PC-9 (cell line): Measurements from ENCODE around the gene MINDY4B. TPM values are rescaled to one million over a fixed set of nuclear protein-coding genes. Genes with fewer than 3 reads are reported as not detected.

ENCODE experiments used
- BruUV-seq: library from RNA; stranded (reverse); fragments of 400-500 nt; replicated peaks from 2 replicates; lab custom pipeline; 2021; lab: Mats Ljungman, UMichigan
- CTCF ChIA-PET: fragments of 300-600 bp; sonication (Branson Sonifier 250); formaldehyde crosslinking; loops from one replicate; lab custom pipeline; 2022; ENCODE audit warnings: antibody characterized with exemption; lab: Charles Lee
- POLR2A ChIA-PET: fragments of 300-600 bp; sonication (Branson Sonifier 250); formaldehyde crosslinking; loops from one replicate; lab custom pipeline; 2022; ENCODE audit warnings: antibody characterized with exemption; ENCODE audit not compliant: unreplicated experiment; lab: Charles Lee
- DNase-seq, 2 experiments: peaks; one replicate each; pipeline versions ENCODE4 v3.0.0 to v3.0.0-alpha.2; 2015 to 2022; ENCODE audit warnings: mixed read lengths in 1 of 2
- H2AFZ ChIP-seq: fragments of 200-600 bp; sonication (generic); 2 replicates; pipeline ENCODE4 v1.8.1; 2017; ENCODE audit warnings: antibody characterized with exemption
- H3F3A ChIP-seq: fragments of 200-600 bp; sonication (generic); 2 replicates; pipeline ENCODE4 v1.8.1; 2017; ENCODE audit warnings: antibody characterized with exemption, mild to moderate bottlenecking, low read depth; ENCODE audit not compliant: insufficient read depth
- H3K27ac ChIP-seq: fragments of 200-600 bp; sonication (generic); 2 replicates; pipeline ENCODE4 v1.6.1; 2016; ENCODE audit warnings: mixed run types
- H3K27me3 ChIP-seq: fragments of 200-600 bp; sonication (generic); 2 replicates; pipeline ENCODE4 v1.6.1; 2016; ENCODE audit warnings: low read depth, mixed run types; ENCODE audit not compliant: insufficient read depth
- H3K36me3 ChIP-seq: fragments of 200-600 bp; sonication (generic); 2 replicates; pipeline ENCODE4 v1.6.1; 2016; ENCODE audit warnings: low read depth, mixed run types
- H3K4me1 ChIP-seq: fragments of 200-600 bp; sonication (generic); replicated peaks from 2 replicates; pipeline ENCODE4 v1.6.1; 2016; ENCODE audit warnings: mixed run types; ENCODE audit not compliant: insufficient read depth
- H3K4me2 ChIP-seq: fragments of 200-600 bp; sonication (generic); 2 replicates; pipeline ENCODE4 v1.6.1; 2017; ENCODE audit warnings: mixed run types
- H3K4me3 ChIP-seq: fragments of 200-600 bp; sonication (generic); 2 replicates; pipeline ENCODE4 v1.6.1; 2016; ENCODE audit warnings: mixed run types
- H3K79me2 ChIP-seq: fragments of 200-600 bp; sonication (generic); 2 replicates; pipeline ENCODE4 v1.6.1; 2017; ENCODE audit warnings: low read depth, mixed run types
- H3K9me2 ChIP-seq: fragments of 200-600 bp; sonication (generic); 2 replicates; pipeline ENCODE4 v1.8.1; 2017; ENCODE audit warnings: mild to moderate bottlenecking; ENCODE audit not compliant: insufficient read depth
- H3K9me3 ChIP-seq: fragments of 200-600 bp; sonication (generic); 2 replicates; pipeline ENCODE4 v1.8.1; 2016; ENCODE audit warnings: low read depth; ENCODE audit not compliant: insufficient read depth
- H4K20me1 ChIP-seq: fragments of 200-600 bp; sonication (generic); 2 replicates; pipeline ENCODE4 v1.8.1; 2017; ENCODE audit not compliant: insufficient read depth
- EZH2 ChIP-seq: fragments of 200-600 bp; sonication (generic); IDR thresholded peaks from 2 replicates; pipeline ENCODE4 v1.8.0; 2017; ENCODE audit warnings: antibody characterized with exemption, low read depth
- intact Hi-C: fragments of 100-400 bp; cut with micrococcal nuclease; formaldehyde crosslinking; loops from one replicate; pipeline ENCODE4 v1.10.0; 2022; ENCODE audit not compliant: unreplicated experiment
- total RNA-seq: library from RNA; stranded (reverse); gene quantifications from 2 replicates; pipeline ENCODE4 v1.2.3, GENCODE V29; 2021
- TF ChIP-seq, protein P1 (sequence below): fragments of 200-600 bp; sonication (generic); conservative IDR thresholded peaks from 2 replicates; pipeline ENCODE4 v1.6.1; 2017; ENCODE audit warnings: mixed run types, antibody characterized with exemption, mild to moderate bottlenecking, moderate library complexity

The MINDY4B gene
- total RNA-seq, 1 experiment from 2014 or later = not detected

- Histone ChIP-seq H3F3A (no peaks in the 10 kb centered on the region), H3K9me3 (no peaks in the 10 kb centered on the region), H3K4me1 (no peaks in the 10 kb centered on the region), H3K9me2 (no peaks in the 10 kb centered on the region), H4K20me1 (no peaks in the 10 kb centered on the region), H3K27ac (no peak overlapping the region), H2AFZ (no peak overlapping the region), H3K79me2 (no peaks in the 10 kb centered on the region), H3K27me3 (no peaks in the 10 kb centered on the region), H3K36me3 (no peaks in the 10 kb centered on the region), H3K4me2 (no peak overlapping the region), H3K4me3 (no peak overlapping the region)
- ChIA-PET CTCF (no interaction called here), POLR2A (no interaction called here)
- TF ChIP-seq EZH2 = no peak
- TF ChIP-seq, protein P1, sequence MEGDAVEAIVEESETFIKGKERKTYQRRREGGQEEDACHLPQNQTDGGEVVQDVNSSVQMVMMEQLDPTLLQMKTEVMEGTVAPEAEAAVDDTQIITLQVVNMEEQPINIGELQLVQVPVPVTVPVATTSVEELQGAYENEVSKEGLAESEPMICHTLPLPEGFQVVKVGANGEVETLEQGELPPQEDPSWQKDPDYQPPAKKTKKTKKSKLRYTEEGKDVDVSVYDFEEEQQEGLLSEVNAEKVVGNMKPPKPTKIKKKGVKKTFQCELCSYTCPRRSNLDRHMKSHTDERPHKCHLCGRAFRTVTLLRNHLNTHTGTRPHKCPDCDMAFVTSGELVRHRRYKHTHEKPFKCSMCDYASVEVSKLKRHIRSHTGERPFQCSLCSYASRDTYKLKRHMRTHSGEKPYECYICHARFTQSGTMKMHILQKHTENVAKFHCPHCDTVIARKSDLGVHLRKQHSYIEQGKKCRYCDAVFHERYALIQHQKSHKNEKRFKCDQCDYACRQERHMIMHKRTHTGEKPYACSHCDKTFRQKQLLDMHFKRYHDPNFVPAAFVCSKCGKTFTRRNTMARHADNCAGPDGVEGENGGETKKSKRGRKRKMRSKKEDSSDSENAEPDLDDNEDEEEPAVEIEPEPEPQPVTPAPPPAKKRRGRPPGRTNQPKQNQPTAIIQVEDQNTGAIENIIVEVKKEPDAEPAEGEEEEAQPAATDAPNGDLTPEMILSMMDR = no peak
- DNase-seq = no peak
- intact Hi-C loops = no loop called here
- no TSS peak for BruUV-seq
Measured at GRCh38 chr3:150828997-150829396, 76.2 kb downstream of the MINDY4B start.

GRCh38 chr3:150828261-150828660 is 77.0 kb downstream of the MINDY4B start:
- intact Hi-C loops = no loop called here
- no peak for DNase-seq
- H3K9me3 ChIP-seq = no peaks in the 10 kb centered on the region
- no TSS peak for BruUV-seq
- no peaks in the 10 kb centered on the region for H3K4me1 ChIP-seq
- no peak for TF ChIP-seq EZH2
- TF ChIP-seq, protein P1 = no peak
- no peak overlapping the region for H3K27ac ChIP-seq
- H3F3A ChIP-seq = no peaks in the 10 kb centered on the region
- no peaks in the 10 kb centered on the region for H3K27me3 ChIP-seq
- H3K9me2 ChIP-seq = no peaks in the 10 kb centered on the region
- ChIA-PET CTCF (no interaction called here), POLR2A (no interaction called here)
- no peaks in the 10 kb centered on the region for H3K36me3 ChIP-seq
- H3K79me2 ChIP-seq = no peaks in the 10 kb centered on the region
- H3K4me2 ChIP-seq = no peak overlapping the region
- H4K20me1 ChIP-seq = no peaks in the 10 kb centered on the region
- no peak overlapping the region for H2AFZ ChIP-seq
- H3K4me3 ChIP-seq = no peak overlapping the region

DNA sequence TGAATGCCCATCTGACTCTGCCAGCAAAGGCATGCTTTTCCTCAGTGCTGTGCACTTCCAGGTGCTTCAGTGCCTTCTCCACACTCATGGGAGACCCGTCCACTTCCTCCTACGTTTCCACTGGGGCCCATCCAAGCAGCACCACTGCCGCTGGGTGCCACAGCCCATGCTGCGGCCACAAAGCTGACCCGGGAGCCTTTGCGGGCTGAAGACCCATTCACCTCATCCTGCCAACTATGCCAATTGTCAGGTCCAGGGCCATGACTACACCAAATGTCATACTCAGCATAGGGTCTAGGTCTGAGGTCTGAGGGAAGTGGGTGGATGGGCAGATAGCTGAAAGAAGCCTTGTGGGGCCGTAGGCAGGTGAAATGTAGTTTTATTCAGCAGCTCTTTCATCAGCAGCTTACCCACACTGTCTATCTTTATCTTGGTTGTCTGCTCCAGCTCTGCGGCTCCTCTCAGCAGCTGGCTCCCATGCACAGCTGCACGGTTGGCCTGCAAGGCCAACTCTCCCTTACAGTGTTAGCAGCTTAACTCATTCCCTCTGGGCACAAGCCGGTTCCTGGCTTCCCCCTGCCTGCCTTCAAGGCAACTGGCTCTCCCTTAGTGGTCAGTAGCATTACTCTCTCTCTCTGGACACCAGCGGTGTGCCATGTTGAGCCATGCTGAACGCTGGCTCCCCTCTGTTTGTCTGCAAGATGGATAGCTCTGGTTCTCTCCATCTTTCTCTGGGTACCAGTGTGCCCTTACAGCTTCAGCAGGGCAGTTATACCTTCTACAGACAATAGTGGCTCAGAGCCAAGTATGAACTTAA is 78.6 kb downstream of the MINDY4B start:
- DNase-seq = no peak
- POLR2A ChIA-PET = interaction anchor here (0.6 to 0.8 kb wide), 2 partner anchors 62 to 107 kb away, joined by 4 to 24 read pairs; no protein-coding TSS in a partner anchor
- Histone ChIP-seq H3F3A (no peaks in the 10 kb centered on the region), H3K9me3 (no peaks in the 10 kb centered on the region), H3K4me2 (no peak overlapping the region), H3K27ac (no peak overlapping the region), H3K27me3 (no peaks in the 10 kb centered on the region), H3K79me2 (no peaks in the 10 kb centered on the region), H4K20me1 (no peaks in the 10 kb centered on the region), H3K4me3 (no peak overlapping the region), H3K36me3 (no peaks in the 10 kb centered on the region), H2AFZ (no peak overlapping the region), H3K4me1 (no peaks in the 10 kb centered on the region), H3K9me2 (no peaks in the 10 kb centered on the region)
- TF ChIP-seq EZH2 = no peak
- TF ChIP-seq, protein P1 = no peak
- BruUV-seq = no TSS peak
- intact Hi-C loops = no loop called here
- CTCF ChIA-PET = no interaction called here
